GM23338 (cell line): Measurements from ENCODE around the gene FLNC.

ENCODE experiments used
- CTCF ChIP-seq, 2 experiments: fragments of 200-600 bp in 1 of 2; sonication (generic) in 1 of 2; conservative IDR thresholded peaks; 2 replicates each; pipeline versions ENCODE4 v1.5.1 to v1.6.1; 2016 to 2017; ENCODE audit warnings: antibody characterized with exemption in 2 of 2, low read depth in 2 of 2, mild to moderate bottlenecking in 2 of 2, moderate library complexity in 1 of 2
- EZH2 ChIP-seq: fragments of 200-600 bp; sonication (generic); IDR thresholded peaks from one replicate; pipeline ENCODE4 v1.8.0; 2017; ENCODE audit warnings: antibody characterized with exemption, mild to moderate bottlenecking, low read depth; ENCODE audit not compliant: unreplicated experiment
- EZH2phosphoT487 ChIP-seq: fragments of 200-600 bp; sonication (generic); IDR thresholded peaks from one replicate; pipeline ENCODE4 v1.8.1; 2018; ENCODE audit warnings: antibody characterized with exemption; ENCODE audit not compliant: unreplicated experiment
- JUNB ChIP-seq: IDR thresholded peaks from one replicate; pipeline ENCODE4 v1.6.1; 2016; ENCODE audit warnings: antibody characterized with exemption; ENCODE audit not compliant: unreplicated experiment
- POLR2AphosphoS5 ChIP-seq: IDR thresholded peaks from 2 replicates; pipeline ENCODE4 v1.6.1; 2016; ENCODE audit warnings: antibody characterized with exemption, low read depth
- REST ChIP-seq: IDR thresholded peaks from one replicate; pipeline ENCODE4 v1.6.1; 2018; ENCODE audit warnings: antibody characterized with exemption; ENCODE audit not compliant: unreplicated experiment
- ZNF114 ChIP-seq: fragments of 250-450 bp; sonication (Bioruptor Pico); IDR thresholded peaks from 2 replicates; pipeline ENCODE4 v1.5.0; 2020; ENCODE audit warnings: mild to moderate bottlenecking, moderate library complexity
- ZNF462 ChIP-seq: fragments of 250-450 bp; sonication (Bioruptor Pico); IDR thresholded peaks from 2 replicates; pipeline ENCODE4 v1.5.0; 2020; ENCODE audit warnings: mild to moderate bottlenecking, moderate library complexity

- no peak for TF ChIP-seq REST
- no peak for TF ChIP-seq EZH2
- TF ChIP-seq CTCF (conservative IDR thresholded peaks at IDR 0.05; ENCODE audit: low read depth in 2 of 2), result no peak
- no peak for TF ChIP-seq POLR2AphosphoS5
- no peak for TF ChIP-seq JUNB
- TF ChIP-seq EZH2phosphoT487, result no peak
- no peak for TF ChIP-seq ZNF462 (CRISPR knock-in tag)
- no peak for TF ChIP-seq ZNF114 (CRISPR knock-in tag)
Observed at GRCh38 chr7:128835231-128835751, 5.1 kb downstream of the FLNC start.
